GM23248 (cell line): ENCODE data around the gene NFIX. TPM values are rescaled to one million over a fixed set of nuclear protein-coding genes. Genes with fewer than 3 reads are reported as not detected.

Source experiments
- DNase-seq: peaks from one replicate; pipeline ENCODE4 v3.0.0-alpha.2; 2015
- H2AFZ ChIP-seq: fragments of 200-600 bp; sonication (generic); 2 replicates; pipeline ENCODE4 v1.6.1; 2016; ENCODE audit warnings: antibody characterized with exemption
- H3F3A ChIP-seq: fragments of 200-600 bp; sonication (generic); 2 replicates; pipeline ENCODE4 v1.6.1; 2016; ENCODE audit warnings: mild to moderate bottlenecking, antibody characterized with exemption, mixed run types; ENCODE audit not compliant: insufficient read depth
- H3K27ac ChIP-seq: fragments of 200-600 bp; sonication (generic); 2 replicates; pipeline ENCODE4 v1.5.1; 2016; ENCODE audit warnings: mild to moderate bottlenecking
- H3K27me3 ChIP-seq: fragments of 200-600 bp; sonication (generic); replicated peaks from 2 replicates; pipeline ENCODE4 v1.6.1; 2016; ENCODE audit warnings: mild to moderate bottlenecking; ENCODE audit not compliant: insufficient read depth
- H3K36me3 ChIP-seq: fragments of 200-600 bp; sonication (generic); 2 replicates; pipeline ENCODE4 v1.6.1; 2016; ENCODE audit warnings: low read depth, mild to moderate bottlenecking
- H3K4me1 ChIP-seq: fragments of 200-600 bp; sonication (generic); 2 replicates; pipeline ENCODE4 v1.6.1; 2016; ENCODE audit warnings: mild to moderate bottlenecking; ENCODE audit not compliant: insufficient read depth
- H3K4me2 ChIP-seq: fragments of 200-600 bp; sonication (generic); one replicate; pipeline ENCODE4 v1.6.1; 2016; ENCODE audit warnings: mild to moderate bottlenecking; ENCODE audit not compliant: unreplicated experiment
- H3K4me3 ChIP-seq: fragments of 200-600 bp; sonication (generic); 2 replicates; pipeline ENCODE4 v1.5.1; 2016; ENCODE audit warnings: mild to moderate bottlenecking
- H3K79me2 ChIP-seq: fragments of 200-600 bp; sonication (generic); 2 replicates; pipeline ENCODE4 v1.6.1; 2016; ENCODE audit warnings: mild to moderate bottlenecking; ENCODE audit not compliant: insufficient read depth
- H3K9ac ChIP-seq: fragments of 200-600 bp; sonication (generic); 2 replicates; pipeline ENCODE4 v1.6.1; 2016; ENCODE audit warnings: mild to moderate bottlenecking
- H3K9me2 ChIP-seq: fragments of 200-600 bp; sonication (generic); 2 replicates; pipeline ENCODE4 v1.6.1; 2016; ENCODE audit warnings: mixed run types, mild to moderate bottlenecking, moderate library complexity; ENCODE audit not compliant: insufficient read depth
- H3K9me3 ChIP-seq: fragments of 200-600 bp; sonication (generic); one replicate; pipeline ENCODE4 v1.6.1; 2017; ENCODE audit warnings: low read depth
- H4K20me1 ChIP-seq: fragments of 200-600 bp; sonication (generic); 2 replicates; pipeline ENCODE4 v1.6.0; 2016; ENCODE audit not compliant: insufficient read depth
- EZH2 ChIP-seq: fragments of 200-600 bp; sonication (generic); IDR thresholded peaks from 2 replicates; pipeline ENCODE4 v1.6.1; 2018; ENCODE audit warnings: antibody characterized with exemption, mild to moderate bottlenecking; ENCODE audit not compliant: insufficient read depth, poor library complexity, severe bottlenecking
- EZH2phosphoT487 ChIP-seq: fragments of 200-600 bp; sonication (generic); IDR thresholded peaks from 2 replicates; pipeline ENCODE4 v1.6.1; 2018; ENCODE audit warnings: antibody characterized with exemption, moderate library complexity, mild to moderate bottlenecking, low read depth; ENCODE audit not compliant: insufficient read depth
- WGBS, 2 experiments: methylation state at CpG; one replicate each; pipeline ENCODE4 v1.1.6; 2015 to 2017; ENCODE audit warnings: low lambda C conversion rate in 2 of 2, low coverage in 1 of 2; ENCODE audit errors: missing lambda C conversion rate in 2 of 2; 5-methylcytosine and 5-hydroxymethylcytosine counted together
- in situ Hi-C: fragments of 300-500 bp; cut with MboI; formaldehyde crosslinking; loops from 2 replicates; pipeline ENCODE4 v1.15.0; 2020
- polyA plus RNA-seq: library from polyadenylated mRNA; unstranded; fragments of >200 nt; fragmentation: Nextera tagmentation; extraction: Ambion mirVana; gene quantifications from 2 replicates; pipeline ENCODE4 v1.2.1, GENCODE V29; 2016
- total RNA-seq: library from RNA; depleted of rRNA; stranded (reverse); fragments of >200 nt; shearing (Covaris generic); gene quantifications from 2 replicates; pipeline ENCODE4 v1.2.3, GENCODE V29; 2014

Gene NFIX
- total and polyA plus RNA-seq, 2 experiments from 2014 or later, result 60.8 to 71.0 TPM

DNA sequence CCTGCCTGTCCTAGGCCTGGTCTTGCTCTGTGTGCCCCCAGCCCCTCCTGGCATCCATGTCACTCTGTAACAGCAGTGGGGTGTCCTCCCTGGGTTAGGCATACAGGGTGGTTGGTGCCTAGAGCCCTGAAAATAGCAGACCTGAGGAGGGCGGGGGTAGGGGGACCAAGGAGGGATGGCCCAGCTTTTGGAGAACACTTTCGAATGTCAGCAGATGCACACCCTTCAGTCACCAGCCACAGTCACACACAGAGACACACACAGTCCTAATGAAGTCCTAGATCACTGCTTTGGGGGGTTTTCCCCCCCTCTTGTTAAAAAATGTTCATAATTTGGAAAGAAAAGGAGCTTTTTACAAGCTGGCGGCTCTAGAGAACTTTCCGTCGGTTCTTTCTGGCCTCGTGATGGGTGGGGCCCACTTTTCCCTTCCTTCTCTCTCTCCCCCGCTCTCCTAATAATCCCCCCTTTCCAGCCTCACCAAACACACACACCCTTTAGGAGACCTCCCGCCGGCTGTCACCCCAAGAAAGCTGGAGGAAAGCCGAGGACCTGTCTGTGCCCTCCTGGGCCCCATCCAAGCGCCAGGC lies 59.4 kb downstream of the NFIX start:
- DNase-seq, result peak; percentile 87
- Histone ChIP-seq H3K9ac (peak overlapping the region; percentile 87), H3K9me2 (no peaks in the 10 kb centered on the region), H3K79me2 (peaks cover 86% of the 10 kb centered on the region), H3K4me1 (peaks cover 77% of the 10 kb centered on the region), H3K4me2 (peak overlapping the region; percentile 86), H3K27ac (peak overlapping the region; percentile 98), H3K4me3 (0 out of 2 replicates have a peak overlapping the region, but pooled peaks have one; percentile 30), H2AFZ (no peak overlapping the region), H3K9me3 (no peaks in the 10 kb centered on the region), H3K27me3 (no peaks in the 10 kb centered on the region), H3K36me3 (no peaks in the 10 kb centered on the region), H4K20me1 (no peaks in the 10 kb centered on the region), H3F3A (peaks cover 19% of the 10 kb centered on the region)
- in situ Hi-C loops, result no loop called here
- no peak for TF ChIP-seq EZH2
- no peak for TF ChIP-seq EZH2phosphoT487
- WGBS, 2 experiments, result 4 to 5% methylated on average over 11 of the region's 11 CpGs

DNA sequence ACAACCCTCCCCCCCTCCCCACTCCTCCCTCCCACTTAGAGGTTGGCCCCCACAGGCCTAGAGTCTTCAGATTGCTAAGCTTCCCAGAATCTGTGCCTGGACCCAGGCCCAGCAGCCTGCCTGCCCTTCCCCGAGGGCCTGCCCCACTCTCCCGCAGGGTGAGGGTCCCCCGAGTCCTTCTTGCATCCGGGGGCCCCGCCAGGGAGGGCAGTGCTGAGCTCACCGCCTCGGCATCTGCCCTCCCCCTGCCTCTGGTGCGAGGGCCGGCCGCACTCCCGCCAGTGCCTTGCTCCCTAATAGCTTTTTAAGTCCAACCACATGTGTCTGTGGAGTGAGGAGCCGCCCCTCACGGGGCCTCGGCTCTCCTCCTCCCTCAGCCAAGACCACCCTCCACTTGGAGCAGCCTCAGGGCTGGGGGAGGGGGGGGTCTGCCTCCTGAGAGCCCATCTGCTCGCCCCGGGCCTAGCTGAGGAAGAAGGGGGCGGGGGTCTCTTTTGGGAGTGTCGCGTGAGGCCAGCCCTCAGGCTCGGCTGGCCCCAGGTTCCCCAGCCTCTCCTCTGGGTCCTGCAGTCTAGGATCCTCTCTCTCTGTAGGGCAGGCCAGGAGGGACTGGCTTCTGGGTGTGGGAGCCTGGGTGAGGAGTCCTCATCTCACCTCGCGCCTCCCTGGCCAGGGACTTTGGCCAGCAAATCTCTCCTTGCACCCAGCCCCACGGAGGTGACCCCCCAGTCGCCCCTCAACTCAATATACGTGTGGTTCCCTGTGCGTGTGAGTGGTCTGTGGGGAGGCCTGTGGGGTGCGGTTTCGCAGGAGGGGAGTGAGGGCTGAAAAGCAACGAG lies 60.2 kb downstream of the NFIX start:
- Histone ChIP-seq H3F3A (peaks cover 26% of the 10 kb centered on the region), H3K79me2 (peaks cover 86% of the 10 kb centered on the region), H3K4me1 (peaks cover 79% of the 10 kb centered on the region), H3K9ac (peak overlapping the region; percentile 87), H3K27ac (peak overlapping the region; percentile 98), H3K36me3 (no peaks in the 10 kb centered on the region), H4K20me1 (no peaks in the 10 kb centered on the region), H2AFZ (no peak overlapping the region), H3K4me3 (peak overlapping the region; percentile 61), H3K9me3 (no peaks in the 10 kb centered on the region), H3K4me2 (peak overlapping the region; percentile 86), H3K27me3 (no peaks in the 10 kb centered on the region), H3K9me2 (no peaks in the 10 kb centered on the region)
- DNase-seq, result peak; percentile 93
- no peak for TF ChIP-seq EZH2phosphoT487
- TF ChIP-seq EZH2, result no peak
- 1% methylated on average over 23 to 29 of the region's 29 CpGs for WGBS, 2 experiments
- in situ Hi-C loops, result no loop called here

DNA sequence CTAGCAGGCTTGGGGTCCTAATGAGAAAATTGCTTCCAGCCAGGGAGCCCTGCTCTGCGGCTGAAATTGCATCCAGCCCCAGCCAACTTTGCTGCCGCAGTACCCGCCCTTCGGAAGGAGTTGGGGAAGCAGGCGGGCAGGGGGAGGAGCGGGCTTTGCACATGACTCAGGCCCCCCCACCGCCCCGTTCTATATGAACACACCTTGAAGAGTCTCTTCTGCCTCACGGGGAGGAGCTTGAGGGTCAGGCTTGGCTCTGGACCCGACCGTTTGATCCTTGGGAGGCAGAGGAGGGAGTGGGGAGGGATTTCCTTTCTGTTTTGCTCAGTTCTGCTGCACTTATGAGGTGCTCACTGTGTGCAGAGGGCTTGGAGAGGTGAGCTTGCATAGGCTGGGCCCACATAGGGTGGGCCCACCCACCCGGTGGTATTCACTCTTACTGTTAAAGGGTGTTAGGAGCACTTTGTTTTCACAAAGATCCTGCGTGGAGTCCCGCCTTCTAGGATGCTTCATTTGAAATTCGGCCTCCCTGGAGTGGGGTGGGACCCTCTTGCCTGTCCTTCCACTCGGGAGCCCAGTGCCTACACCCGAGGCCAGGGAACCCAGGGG lies 60.9 kb downstream of the NFIX start:
- no peaks in the 10 kb centered on the region for H3K9me3 ChIP-seq
- peak overlapping the region; percentile 98 for H3K27ac ChIP-seq
- H3K4me3 ChIP-seq, result peak overlapping the region; percentile 61
- WGBS, 2 experiments, result 4 to 5% methylated on average over 16 to 17 of the region's 17 CpGs
- H3K9me2 ChIP-seq, result no peaks in the 10 kb centered on the region
- peak overlapping the region; percentile 87 for H3K9ac ChIP-seq
- DNase-seq, result peak; percentile 92
- H3K4me1 ChIP-seq, result peaks cover 78% of the 10 kb centered on the region
- no peaks in the 10 kb centered on the region for H3K36me3 ChIP-seq
- H3K79me2 ChIP-seq, result peaks cover 86% of the 10 kb centered on the region
- H3F3A ChIP-seq, result peaks cover 28% of the 10 kb centered on the region
- H3K27me3 ChIP-seq, result no peaks in the 10 kb centered on the region
- no peaks in the 10 kb centered on the region for H4K20me1 ChIP-seq
- no peak for TF ChIP-seq EZH2
- no peak for TF ChIP-seq EZH2phosphoT487
- peak overlapping the region; percentile 86 for H3K4me2 ChIP-seq
- no peak overlapping the region for H2AFZ ChIP-seq
- in situ Hi-C loops, result no loop called here

DNA sequence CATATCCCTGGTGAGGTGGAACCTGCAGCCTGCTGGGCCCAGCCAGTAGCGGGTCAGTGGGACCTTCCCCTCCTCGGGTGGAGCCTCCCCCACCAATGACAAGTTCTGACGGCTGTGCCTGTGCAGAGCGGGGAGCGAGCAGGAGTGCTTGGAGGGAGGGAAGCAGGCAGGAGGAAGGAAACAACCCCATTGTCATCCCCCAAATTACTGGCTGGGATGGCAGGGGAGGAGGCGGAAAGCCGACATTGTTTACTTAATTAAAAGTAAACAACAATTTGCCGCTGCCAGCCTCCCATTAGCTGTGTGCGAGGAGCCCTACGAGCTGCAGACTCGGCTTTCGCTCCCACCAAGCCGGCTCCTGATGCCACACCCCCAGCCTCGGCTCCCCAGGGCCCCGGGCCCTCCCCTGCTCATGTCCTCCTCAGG lies 61.9 kb downstream of the NFIX start:
- in situ Hi-C loops, result no loop called here
- DNase-seq, result no peak
- H3K9me3 ChIP-seq, result no peaks in the 10 kb centered on the region
- no peak overlapping the region for H3K4me2 ChIP-seq
- WGBS, 2 experiments, result 45 to 46% methylated on average over 14 to 15 of the region's 15 CpGs
- H4K20me1 ChIP-seq, result no peaks in the 10 kb centered on the region
- no peaks in the 10 kb centered on the region for H3K27me3 ChIP-seq
- H3K27ac ChIP-seq, result peak overlapping the region; percentile 98
- peaks cover 76% of the 10 kb centered on the region for H3K4me1 ChIP-seq
- H3K4me3 ChIP-seq, result no peak overlapping the region
- no peak overlapping the region for H2AFZ ChIP-seq
- H3F3A ChIP-seq, result peaks cover 28% of the 10 kb centered on the region
- TF ChIP-seq EZH2phosphoT487, result no peak
- TF ChIP-seq EZH2, result no peak
- peaks cover 85% of the 10 kb centered on the region for H3K79me2 ChIP-seq
- no peak overlapping the region; the same call in 1 of the 2 replicates for H3K9ac ChIP-seq
- no peaks in the 10 kb centered on the region for H3K9me2 ChIP-seq
- H3K36me3 ChIP-seq, result no peaks in the 10 kb centered on the region
